ENCODE results near the gene ULBP1. TPM values are rescaled to one million over a fixed set of nuclear protein-coding genes. Genes with fewer than 3 reads are reported as not detected.
"Not testable (repeated sequence)": the region's sequence is repeated elsewhere in the genome, so short reads cannot be mapped to it uniquely, and the experiment has no call there.

Gene ULBP1
- total RNA-seq, 1 donor from 2014 or later = 0.39 TPM

DNA sequence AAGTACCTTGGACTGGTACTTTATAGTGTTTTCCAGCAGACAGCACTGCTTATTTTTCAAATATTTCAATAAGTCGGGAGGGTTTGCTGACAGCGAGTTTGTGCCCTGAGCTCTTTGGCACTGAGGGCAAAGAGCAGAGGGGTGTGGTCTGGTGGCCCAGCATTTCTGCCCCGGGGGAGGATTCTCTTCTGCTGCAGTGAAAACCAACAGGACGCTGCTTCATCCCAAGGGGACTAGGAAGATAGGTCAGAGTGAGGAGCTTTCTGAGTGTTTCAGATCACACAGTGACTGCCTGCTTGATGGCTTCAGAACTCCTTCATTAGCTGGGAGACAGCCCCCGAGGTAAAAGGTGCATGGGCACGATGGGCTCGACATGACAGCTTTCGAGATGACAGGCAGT, 13.3 kb upstream of the ULBP1 start:
- intact Hi-C loops (cut with micrococcal nuclease) = no loop called here

- intact Hi-C loops (cut with micrococcal nuclease) = no loop called here
Observed at GRCh38 chr6:149951096-149951495, 12.6 kb upstream of the ULBP1 start.

- intact Hi-C loops (cut with micrococcal nuclease) = no loop called here
Observed at GRCh38 chr6:149951626-149952025, 12.1 kb upstream of the ULBP1 start.

GRCh38 chr6:149953390-149953789, 10.4 kb upstream of the ULBP1 start:
- intact Hi-C loops (cut with micrococcal nuclease) = not testable (repeated sequence)

GRCh38 chr6:149953934-149954327, 9.8 kb upstream of the ULBP1 start:
- intact Hi-C loops (cut with micrococcal nuclease) = not testable (repeated sequence)

- intact Hi-C loops (cut with micrococcal nuclease) = not testable (repeated sequence)
Observed at GRCh38 chr6:149954328-149954983, 9.3 kb upstream of the ULBP1 start.

DNA sequence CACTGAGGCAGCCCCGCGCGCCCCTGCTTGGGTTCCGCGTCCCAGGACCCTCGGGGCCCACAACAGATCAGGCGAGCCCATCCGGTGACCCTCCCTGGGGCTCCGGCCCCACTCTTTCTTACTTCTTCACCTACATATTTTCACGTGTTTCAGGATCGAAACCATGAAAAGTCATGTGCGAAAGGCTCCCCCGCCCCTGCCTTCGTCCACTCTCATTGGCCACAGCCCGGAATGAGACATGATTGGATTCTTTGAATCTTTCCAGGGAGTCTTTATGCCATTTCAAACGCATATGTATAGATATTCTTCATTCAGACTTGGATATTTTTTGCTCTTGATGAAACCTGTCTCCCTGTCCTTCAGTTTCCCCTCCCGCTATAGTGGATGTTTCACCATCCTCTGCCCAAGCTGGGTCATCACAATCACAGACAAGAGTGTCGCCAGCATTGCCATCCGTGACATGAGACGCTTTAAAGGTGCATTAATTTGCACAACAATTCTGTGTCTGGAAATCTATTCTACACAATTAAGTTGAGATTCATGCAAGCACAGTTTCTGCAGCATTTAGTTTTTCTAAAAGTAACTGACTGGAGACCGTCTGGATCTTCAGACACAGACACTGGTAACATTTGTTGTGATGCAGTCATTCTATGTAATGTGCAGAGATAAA, 8.6 kb upstream of the ULBP1 start:
- intact Hi-C loops (cut with micrococcal nuclease) = not testable (repeated sequence)

GRCh38 chr6:149955654-149956317, 8.0 kb upstream of the ULBP1 start:
- intact Hi-C loops (cut with micrococcal nuclease) = not testable (repeated sequence)

DNA sequence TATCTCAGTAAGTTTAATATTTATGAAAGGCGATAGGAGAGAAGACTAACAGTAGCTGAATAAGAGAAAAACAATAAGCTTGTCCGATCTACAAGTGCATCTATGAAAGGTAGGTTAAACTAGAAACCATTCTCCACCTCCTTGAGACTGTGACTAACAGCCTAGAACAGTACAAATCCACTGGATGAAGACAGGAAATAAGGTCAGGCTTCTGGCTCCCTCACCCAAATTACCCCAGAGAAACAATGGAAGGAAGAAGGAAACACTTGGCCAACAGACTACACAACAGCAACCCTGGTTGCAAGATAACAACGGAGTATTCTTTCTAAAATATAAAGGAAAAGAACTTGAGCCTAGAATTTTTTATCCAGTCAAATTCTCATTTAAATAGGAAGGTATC, 5.6 kb upstream of the ULBP1 start:
- intact Hi-C loops (cut with micrococcal nuclease) = not testable (repeated sequence)

DNA sequence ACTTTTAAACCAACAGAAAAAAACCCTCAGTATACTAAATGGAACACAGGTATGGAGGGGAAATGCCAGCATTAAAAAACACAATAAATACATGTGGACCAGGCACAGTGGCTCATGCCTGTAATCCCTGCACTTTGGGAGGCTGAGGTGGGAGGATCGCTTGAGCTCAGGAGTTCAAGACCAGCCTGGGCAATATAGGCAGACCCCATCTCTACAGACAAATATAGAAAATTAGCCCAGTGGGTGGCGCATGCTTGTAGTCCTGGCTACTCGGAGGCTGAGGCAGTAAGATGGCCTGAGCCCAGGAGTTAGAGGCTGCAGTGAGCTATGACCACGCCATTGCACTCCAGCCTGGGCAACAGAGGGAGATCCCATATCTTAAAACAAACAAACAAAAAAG, 3.9 kb upstream of the ULBP1 start:
- intact Hi-C loops (cut with micrococcal nuclease) = loop anchor here (5.0 kb wide), 1 partner anchor 33 kb away; no protein-coding TSS in a partner anchor

GRCh38 chr6:149960488-149960887, 3.3 kb upstream of the ULBP1 start:
- intact Hi-C loops (cut with micrococcal nuclease) = loop anchor here (5.0 kb wide), 1 partner anchor 33 kb away; no protein-coding TSS in a partner anchor

- intact Hi-C loops (cut with micrococcal nuclease) = loop anchor here (2.0 to 5.0 kb wide), 2 partner anchors 29 to 35 kb away; no protein-coding TSS in a partner anchor
Observed at GRCh38 chr6:149961728-149962425, 1.9 kb upstream of the ULBP1 start.

- intact Hi-C loops (cut with micrococcal nuclease) = loop anchor here (1.0 to 5.0 kb wide), 4 partner anchors 20 to 42 kb away; partner anchors contain the start of gene ULBP2
Observed at GRCh38 chr6:149962461-149963211, 1.1 kb upstream of the ULBP1 start.

GRCh38 chr6:149963212-149963461, 606 bp upstream of the ULBP1 start:
- intact Hi-C loops (cut with micrococcal nuclease) = loop anchor here (1.0 to 5.0 kb wide), 4 partner anchors 21 to 41 kb away; partner anchors contain the start of gene ULBP2

DNA sequence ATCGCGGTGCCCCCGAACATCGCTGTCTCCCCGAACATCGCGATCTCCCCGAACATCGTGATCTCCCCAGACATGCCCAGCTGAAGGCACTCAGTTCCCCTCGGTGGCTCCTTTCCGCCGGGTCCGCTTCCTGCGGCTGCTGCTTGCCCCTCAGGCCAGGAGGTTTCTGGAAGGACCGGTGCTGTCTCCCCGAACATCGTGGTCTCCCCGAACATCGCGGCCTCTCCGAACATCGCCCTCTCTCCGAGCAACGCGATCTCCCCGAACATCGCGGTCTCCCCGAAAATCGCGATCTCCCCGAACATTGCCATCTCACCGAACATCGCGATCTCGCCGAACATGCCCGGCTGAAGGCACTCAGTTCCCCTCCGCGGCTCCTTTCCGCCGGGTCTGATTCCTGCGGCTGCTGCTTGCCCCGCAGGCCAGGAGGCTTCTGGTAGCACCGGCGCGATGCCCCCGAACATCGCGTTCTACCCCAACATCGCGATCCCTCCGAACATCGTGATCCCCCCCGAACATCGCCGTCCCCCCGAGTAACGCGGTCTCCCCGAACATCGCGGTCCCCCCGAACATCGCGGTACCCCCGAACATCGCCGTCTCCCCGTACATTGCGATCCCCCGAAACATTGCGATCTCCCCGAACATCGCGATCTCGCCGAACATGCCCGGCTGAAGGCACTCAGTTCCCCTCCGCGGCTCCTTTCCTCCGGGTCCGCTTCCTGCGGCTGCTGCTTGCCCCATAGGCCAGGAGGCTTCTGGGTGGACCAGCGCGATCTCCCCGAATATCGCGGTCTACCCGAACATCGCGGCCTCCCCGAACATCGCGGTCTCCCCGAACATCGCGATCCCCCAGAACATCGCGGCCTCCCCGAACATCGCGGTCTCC, 808 bp downstream of the ULBP1 start:
- intact Hi-C loops (cut with micrococcal nuclease) = loop anchor here (5.0 kb wide), 1 partner anchor 37 kb away; no protein-coding TSS in a partner anchor

DNA sequence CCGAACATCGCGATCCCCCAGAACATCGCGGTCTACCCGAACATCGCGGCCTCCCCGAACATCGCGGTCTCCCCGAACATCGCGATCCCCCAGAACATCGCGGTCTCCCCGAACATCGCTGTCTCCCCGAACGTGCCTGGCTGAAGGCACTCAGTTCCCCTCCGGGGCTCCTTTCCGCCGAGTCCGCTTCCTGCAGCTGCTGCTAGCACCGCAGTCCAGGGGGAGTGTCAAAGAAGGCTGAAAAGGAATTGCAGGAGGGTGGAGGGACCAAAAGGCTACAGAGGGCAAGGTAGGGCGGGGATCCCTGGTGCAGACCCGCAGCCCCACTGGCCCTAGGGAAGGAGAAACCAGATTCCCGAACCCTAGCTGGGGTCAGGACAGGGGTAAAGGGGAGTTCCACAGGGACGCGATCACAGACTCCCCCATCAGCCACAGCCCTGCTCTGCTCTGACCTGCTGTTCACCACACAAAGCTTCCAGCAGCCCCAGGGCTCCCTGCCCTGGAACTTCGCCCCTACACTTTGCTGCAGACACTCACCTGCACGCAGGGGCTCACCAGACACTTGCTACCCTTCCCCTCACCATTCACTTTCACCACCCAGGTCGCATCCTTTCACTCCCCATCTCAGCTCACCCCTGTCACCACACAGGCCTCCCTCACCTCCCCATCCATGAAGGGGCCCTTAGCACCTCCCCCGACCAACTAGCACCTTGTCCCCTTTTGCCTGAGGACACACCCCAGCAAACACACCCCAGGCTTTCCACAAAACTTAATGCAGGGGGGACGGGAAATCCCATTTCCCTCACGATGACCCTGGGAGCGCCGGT, 1.7 kb downstream of the ULBP1 start:
- intact Hi-C loops (cut with micrococcal nuclease) = no loop called here

GRCh38 chr6:149966319-149966718, 2.6 kb downstream of the ULBP1 start:
- intact Hi-C loops (cut with micrococcal nuclease) = not testable (repeated sequence)

DNA sequence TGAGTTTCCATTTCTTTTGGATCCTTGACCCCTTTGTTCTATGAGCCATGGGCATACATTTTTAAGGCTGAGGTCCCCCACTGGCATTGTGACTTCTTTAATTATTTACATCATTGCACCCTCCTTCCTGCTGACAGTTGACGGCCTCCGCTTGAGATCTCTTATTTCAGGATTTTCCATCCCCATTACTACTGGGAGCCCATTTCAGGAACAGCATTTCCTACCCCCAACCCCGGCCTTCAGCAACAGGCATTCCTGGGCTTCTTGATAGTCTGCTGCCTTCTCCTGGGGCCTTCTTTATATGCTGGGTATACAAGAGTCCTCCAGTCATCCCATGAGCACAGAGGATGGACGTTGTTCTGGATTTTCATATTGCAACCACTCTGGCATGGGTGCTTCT, 3.8 kb downstream of the ULBP1 start:
- intact Hi-C loops (cut with micrococcal nuclease) = no loop called here

DNA sequence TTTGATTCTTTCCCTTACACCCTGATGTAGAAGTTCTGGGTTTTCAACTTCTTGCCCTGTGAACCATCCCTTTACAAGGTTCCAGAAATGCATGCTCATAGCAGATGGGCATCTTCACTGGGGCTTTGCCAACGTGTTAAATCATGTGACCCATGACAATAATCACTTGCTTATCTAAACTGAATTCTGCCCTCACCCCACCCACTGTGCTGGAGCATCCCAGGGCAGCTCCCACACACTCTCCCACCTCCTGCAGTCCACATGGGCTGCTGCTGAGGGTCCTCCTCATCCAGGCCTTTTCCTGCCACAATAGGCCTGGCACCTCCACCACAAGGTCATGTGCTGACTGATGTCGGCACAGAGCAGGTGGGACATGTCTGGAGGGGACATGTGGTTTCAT, 4.3 kb downstream of the ULBP1 start:
- intact Hi-C loops (cut with micrococcal nuclease) = not testable (repeated sequence)

Data from T-helper 2 cell treated with Interferon-gamma antibody and Interleukin-4, amounts not matched to agents 100 ng/mL and 5 ng/mL, for 36 hours (primary cell).